ENCODE results near the gene SLC36A3. TPM values are rescaled to one million over a fixed set of nuclear protein-coding genes. Genes with fewer than 3 reads are reported as not detected.

SLC36A3 gene
- total RNA-seq, 2 donors from 2014 or later = not detected

DNA sequence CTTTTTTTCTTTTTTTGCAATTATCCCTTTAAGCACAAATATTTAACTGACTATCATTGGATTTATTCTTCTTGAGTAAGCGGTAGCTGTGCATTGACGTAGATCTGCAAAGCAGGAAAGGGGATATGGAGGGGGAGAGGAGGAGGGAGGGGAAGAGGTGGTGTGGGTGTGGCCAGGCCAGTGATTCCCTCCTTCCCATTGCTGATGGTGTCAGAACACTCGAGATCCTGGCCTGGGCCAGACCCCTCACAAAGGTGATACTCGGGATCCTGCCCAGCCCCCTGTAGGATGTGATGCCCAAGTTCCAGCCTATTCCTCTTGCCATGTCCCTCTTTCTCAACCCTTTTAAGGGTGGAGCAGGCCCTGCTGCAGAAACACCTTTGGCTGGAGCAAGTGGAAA lies 9.9 kb downstream of the SLC36A3 start:
- ATAC-seq = no peak
- Mint-ChIP-seq H3K27ac (no peak overlapping the region), H3K36me3 (no peaks in the 10 kb centered on the region), H3K9me3 (no peaks in the 10 kb centered on the region), H3K4me1 (ENCODE audit: low read depth in 2 of 2) (peaks cover 0 to 5% of the 10 kb centered on the region in 2 donors), H3K4me3 (no peak overlapping the region), H3K27me3 (peaks cover 19% of the 10 kb centered on the region in 2 donors)
- no peak for DNase-seq (ENCODE audit: low spot score)

DNA sequence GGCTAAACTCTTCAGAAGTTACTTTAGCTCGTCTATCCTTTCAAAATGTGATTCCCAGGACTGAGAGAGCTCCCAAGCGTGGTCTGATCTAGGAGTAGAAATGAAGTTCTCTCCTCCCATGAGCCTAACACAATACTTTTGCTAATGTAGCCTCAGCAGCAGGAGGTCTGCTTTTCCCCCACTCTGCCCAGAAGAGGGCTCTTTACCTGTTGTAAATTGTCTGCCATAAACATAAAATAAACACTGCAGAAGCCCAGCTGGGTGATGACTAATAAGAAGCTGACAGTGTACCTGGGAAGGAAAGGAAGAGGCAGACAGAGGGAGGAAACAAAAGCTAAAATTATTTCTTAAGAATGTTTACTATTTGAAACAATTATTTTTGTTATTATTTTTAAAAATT lies 15.4 kb downstream of the SLC36A3 start:
- H3K9me3 Mint-ChIP-seq = no peaks in the 10 kb centered on the region
- H3K27me3 Mint-ChIP-seq = peaks cover 8 to 18% of the 10 kb centered on the region in 2 donors
- no peaks in the 10 kb centered on the region for H3K36me3 Mint-ChIP-seq
- ATAC-seq = no peak
- H3K27ac Mint-ChIP-seq = no peak overlapping the region
- no peak overlapping the region for H3K4me3 Mint-ChIP-seq
- no peaks in the 10 kb centered on the region for H3K4me1 Mint-ChIP-seq (ENCODE audit: low read depth in 2 of 2)
- DNase-seq (ENCODE audit: low spot score) = no peak

DNA sequence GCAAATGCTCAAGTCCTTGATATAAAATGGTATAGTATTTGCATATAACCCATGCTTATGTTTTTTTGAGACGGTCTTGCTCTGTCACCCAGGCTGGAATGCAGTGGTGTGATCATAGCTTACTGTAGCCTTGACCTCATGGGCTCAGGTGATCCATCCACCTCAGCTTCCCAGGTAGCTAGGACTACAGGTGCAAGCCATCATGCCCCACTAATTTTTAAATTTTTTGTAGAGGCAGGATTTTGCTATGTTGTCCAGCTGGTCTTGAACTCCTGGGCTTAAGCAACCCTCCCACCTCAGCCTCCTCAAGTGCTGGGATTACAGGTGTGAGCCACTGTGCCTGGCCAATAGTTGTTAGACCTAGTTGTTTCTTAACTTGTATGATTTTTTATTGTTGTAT lies 17.3 kb downstream of the SLC36A3 start:
- ATAC-seq (no peak), DNase-seq (ENCODE audit: low spot score) (no peak)
- peaks cover 10 to 18% of the 10 kb centered on the region in 2 donors for H3K27me3 Mint-ChIP-seq
- H3K4me3 Mint-ChIP-seq = no peak overlapping the region
- no peak overlapping the region for H3K27ac Mint-ChIP-seq
- H3K9me3 Mint-ChIP-seq = no peaks in the 10 kb centered on the region
- no peaks in the 10 kb centered on the region for H3K36me3 Mint-ChIP-seq
- no peaks in the 10 kb centered on the region for H3K4me1 Mint-ChIP-seq (ENCODE audit: low read depth in 2 of 2)

GRCh38 chr5:151285683-151286082 lies 17.9 kb downstream of the SLC36A3 start:
- ATAC-seq = no peak
- H3K4me1 Mint-ChIP-seq (ENCODE audit: low read depth in 2 of 2) = no peaks in the 10 kb centered on the region
- no peak overlapping the region for H3K4me3 Mint-ChIP-seq
- no peak for DNase-seq (ENCODE audit: low spot score)
- no peaks in the 10 kb centered on the region for H3K9me3 Mint-ChIP-seq
- peaks cover 10 to 18% of the 10 kb centered on the region in 2 donors for H3K27me3 Mint-ChIP-seq
- no peaks in the 10 kb centered on the region for H3K36me3 Mint-ChIP-seq
- no peak overlapping the region for H3K27ac Mint-ChIP-seq

DNA sequence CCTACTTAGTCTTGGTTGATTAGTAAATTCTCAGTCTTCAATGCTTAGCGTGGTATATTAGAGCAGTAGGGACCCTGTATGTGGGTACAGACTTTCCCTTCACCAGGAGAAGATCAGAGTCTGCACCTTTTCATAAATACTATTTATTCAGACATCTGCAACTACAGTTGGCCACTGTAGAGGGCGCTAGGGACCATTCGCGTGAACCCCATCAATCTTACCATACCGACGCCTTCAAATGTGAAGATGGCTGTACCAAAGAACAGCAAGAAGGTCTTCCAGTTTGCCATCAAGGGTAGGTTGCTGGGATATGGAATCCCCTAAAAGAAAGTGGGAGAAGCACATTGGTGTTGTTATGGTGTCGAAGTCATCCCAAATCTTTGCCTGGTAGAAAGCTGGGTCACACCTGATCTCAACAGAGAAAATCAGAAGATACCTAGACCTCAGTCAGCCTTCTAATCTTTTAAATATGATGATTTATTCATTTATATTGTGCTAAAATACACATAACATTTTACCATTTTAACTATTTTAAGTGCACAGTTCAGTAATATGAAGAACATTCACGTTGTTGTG lies 19.1 kb downstream of the SLC36A3 start:
- H3K36me3 Mint-ChIP-seq = no peaks in the 10 kb centered on the region
- H3K4me3 Mint-ChIP-seq = no peak overlapping the region
- no peaks in the 10 kb centered on the region for H3K4me1 Mint-ChIP-seq (ENCODE audit: low read depth in 2 of 2)
- H3K9me3 Mint-ChIP-seq = no peaks in the 10 kb centered on the region
- peaks cover 12 to 18% of the 10 kb centered on the region in 2 donors for H3K27me3 Mint-ChIP-seq
- H3K27ac Mint-ChIP-seq = no peak overlapping the region
- ATAC-seq (no peak), DNase-seq (ENCODE audit: low spot score) (no peak)

DNA sequence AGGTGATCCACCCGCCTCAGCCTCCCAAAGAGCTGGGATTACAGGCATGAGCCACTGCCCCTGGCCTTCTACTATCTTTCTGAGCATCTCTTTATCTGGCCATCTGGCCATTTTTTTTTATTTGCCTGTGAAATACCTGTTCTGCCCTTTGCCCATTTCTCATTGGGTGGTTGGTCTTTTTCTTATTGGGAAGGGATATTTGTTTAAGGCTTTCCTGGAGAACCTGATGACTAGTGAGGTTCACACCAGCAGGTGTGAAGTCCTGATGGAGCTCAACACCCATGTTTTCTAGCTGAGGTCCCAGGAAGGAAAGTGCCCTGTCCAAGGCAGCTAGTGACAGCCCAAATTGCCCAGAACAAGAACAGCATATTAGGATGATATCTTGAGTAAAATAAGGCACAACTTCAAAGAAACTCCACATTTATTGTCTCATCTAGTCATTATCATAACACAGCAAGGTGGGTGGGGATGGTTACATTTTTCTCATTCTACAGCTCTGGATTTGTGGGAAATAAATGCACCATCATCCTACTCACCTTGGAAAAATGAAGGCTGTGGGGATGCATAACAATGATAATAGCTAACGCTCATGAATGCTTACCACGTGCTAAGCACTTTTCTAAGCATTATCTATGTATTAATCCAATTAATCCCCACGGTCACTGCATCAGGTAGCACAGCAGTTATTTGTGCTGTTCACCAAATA lies 20.3 kb downstream of the SLC36A3 start:
- H3K4me3 Mint-ChIP-seq = no peak overlapping the region
- peaks cover 12 to 18% of the 10 kb centered on the region in 2 donors for H3K27me3 Mint-ChIP-seq
- ATAC-seq = no peak
- H3K36me3 Mint-ChIP-seq = no peaks in the 10 kb centered on the region
- no peak overlapping the region for H3K27ac Mint-ChIP-seq
- no peak for DNase-seq (ENCODE audit: low spot score)
- no peaks in the 10 kb centered on the region for H3K4me1 Mint-ChIP-seq (ENCODE audit: low read depth in 2 of 2)
- H3K9me3 Mint-ChIP-seq = no peaks in the 10 kb centered on the region

DNA sequence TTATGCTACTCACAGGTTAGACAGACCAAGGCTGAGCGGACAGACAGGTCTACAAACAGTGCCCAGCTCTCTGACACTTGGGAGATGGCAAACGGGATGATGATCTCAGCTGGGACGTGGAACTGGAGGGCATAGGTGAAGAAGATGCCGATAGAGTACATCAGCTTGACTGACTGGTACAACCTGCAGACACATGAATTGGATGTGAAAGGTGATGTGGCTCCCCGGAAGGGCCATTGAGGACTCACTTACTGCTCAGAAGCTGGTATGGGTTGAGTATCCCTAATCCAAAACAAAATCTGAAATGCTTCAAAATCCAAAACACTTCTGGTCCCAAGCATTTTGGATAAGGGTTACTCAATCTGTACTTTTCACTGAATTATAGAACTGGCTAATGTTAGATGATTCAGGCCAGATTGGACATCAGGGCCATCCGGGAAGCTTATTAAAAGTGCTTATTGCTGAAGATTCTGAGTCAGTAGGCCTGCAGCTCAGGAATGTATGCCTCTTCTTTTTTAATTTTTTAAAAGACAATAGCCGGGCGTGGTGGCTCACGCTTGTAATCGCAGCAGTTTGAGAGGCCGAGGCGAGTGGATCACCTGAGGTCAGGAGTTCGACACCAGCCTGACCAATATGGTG lies 22.4 kb downstream of the SLC36A3 start:
- Mint-ChIP-seq H3K27me3 (peaks cover 9 to 18% of the 10 kb centered on the region in 2 donors), H3K4me1 (ENCODE audit: low read depth in 2 of 2) (no peaks in the 10 kb centered on the region), H3K9me3 (no peaks in the 10 kb centered on the region), H3K4me3 (no peak overlapping the region), H3K36me3 (no peaks in the 10 kb centered on the region), H3K27ac (no peak overlapping the region)
- no peak for DNase-seq (ENCODE audit: low spot score)
- ATAC-seq = no peak

- H3K27me3 Mint-ChIP-seq = peaks cover 8 to 14% of the 10 kb centered on the region in 2 donors
- no peaks in the 10 kb centered on the region for H3K36me3 Mint-ChIP-seq
- no peak for DNase-seq (ENCODE audit: low spot score)
- no peaks in the 10 kb centered on the region for H3K9me3 Mint-ChIP-seq
- H3K27ac Mint-ChIP-seq = no peak overlapping the region
- no peaks in the 10 kb centered on the region for H3K4me1 Mint-ChIP-seq (ENCODE audit: low read depth in 2 of 2)
- no peak for ATAC-seq
- no peak overlapping the region for H3K4me3 Mint-ChIP-seq
Measured at GRCh38 chr5:151280443-151280842, 23.1 kb downstream of the SLC36A3 start.

GRCh38 chr5:151278845-151279244 lies 24.7 kb downstream of the SLC36A3 start:
- Mint-ChIP-seq H3K9me3 (no peaks in the 10 kb centered on the region), H3K36me3 (no peaks in the 10 kb centered on the region), H3K27ac (no peak overlapping the region), H3K27me3 (peaks cover 0 to 6% of the 10 kb centered on the region in 2 donors), H3K4me3 (no peak overlapping the region), H3K4me1 (ENCODE audit: low read depth in 2 of 2) (no peaks in the 10 kb centered on the region)
- no peak for DNase-seq (ENCODE audit: low spot score)
- no peak for ATAC-seq

DNA sequence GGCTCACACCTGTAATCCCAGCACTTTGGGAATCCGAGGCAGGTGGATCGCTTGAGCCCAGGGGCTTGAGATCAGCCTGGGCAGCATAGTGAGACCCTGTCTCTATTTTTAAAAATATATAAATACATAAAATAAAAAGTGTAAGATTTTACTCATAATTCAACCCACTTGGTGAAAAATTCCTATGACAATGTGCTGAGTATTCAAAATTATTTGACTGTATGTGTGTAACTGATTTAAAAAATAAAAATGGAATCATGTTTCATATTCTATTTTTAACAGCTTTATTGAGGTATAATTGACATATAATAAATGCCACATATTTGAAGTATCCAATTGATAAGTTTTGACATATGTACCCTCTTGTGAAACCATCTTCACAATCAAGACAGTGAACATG lies 27.8 kb downstream of the SLC36A3 start:
- no peak overlapping the region for H3K4me3 Mint-ChIP-seq
- H3K27me3 Mint-ChIP-seq = peaks cover 0 to 4% of the 10 kb centered on the region in 2 donors
- no peak overlapping the region for H3K27ac Mint-ChIP-seq
- DNase-seq (ENCODE audit: low spot score) (no peak), ATAC-seq (no peak)
- H3K9me3 Mint-ChIP-seq = no peaks in the 10 kb centered on the region
- H3K4me1 Mint-ChIP-seq (ENCODE audit: low read depth in 2 of 2) = no peaks in the 10 kb centered on the region
- H3K36me3 Mint-ChIP-seq = no peaks in the 10 kb centered on the region

- no peak overlapping the region for H3K4me3 Mint-ChIP-seq
- H3K36me3 Mint-ChIP-seq = no peaks in the 10 kb centered on the region
- peaks cover 0 to 2% of the 10 kb centered on the region in 2 donors for H3K27me3 Mint-ChIP-seq
- H3K4me1 Mint-ChIP-seq (ENCODE audit: low read depth in 2 of 2) = no peaks in the 10 kb centered on the region
- DNase-seq (ENCODE audit: low spot score) (no peak), ATAC-seq (no peak)
- no peaks in the 10 kb centered on the region for H3K9me3 Mint-ChIP-seq
- H3K27ac Mint-ChIP-seq = no peak overlapping the region
Measured at GRCh38 chr5:151274666-151275065, 28.9 kb downstream of the SLC36A3 start.

DNA sequence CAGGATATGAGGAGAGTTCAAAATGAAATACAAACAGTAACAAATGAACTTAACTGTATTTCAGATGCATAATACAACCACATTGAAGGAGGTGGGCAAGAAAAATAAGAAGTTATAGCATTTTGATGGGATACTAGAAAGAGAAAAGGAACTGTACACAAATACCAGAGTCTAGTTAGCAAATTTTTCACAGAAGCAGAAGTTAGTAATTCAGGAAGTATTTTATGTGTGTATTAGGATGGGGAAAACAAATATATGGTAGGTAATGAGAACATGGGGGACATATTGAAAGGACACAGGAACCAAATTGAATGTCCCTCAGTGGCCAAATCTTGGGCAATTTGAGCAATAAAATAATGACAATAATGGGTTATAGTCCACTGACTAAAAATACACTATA lies 32.2 kb downstream of the SLC36A3 start:
- Mint-ChIP-seq H3K4me1 (ENCODE audit: low read depth in 2 of 2) (no peaks in the 10 kb centered on the region), H3K9me3 (no peaks in the 10 kb centered on the region), H3K36me3 (no peaks in the 10 kb centered on the region), H3K27me3 (no peaks in the 10 kb centered on the region), H3K4me3 (no peak overlapping the region), H3K27ac (no peak overlapping the region)
- DNase-seq (ENCODE audit: low spot score) (no peak), ATAC-seq (no peak)

DNA sequence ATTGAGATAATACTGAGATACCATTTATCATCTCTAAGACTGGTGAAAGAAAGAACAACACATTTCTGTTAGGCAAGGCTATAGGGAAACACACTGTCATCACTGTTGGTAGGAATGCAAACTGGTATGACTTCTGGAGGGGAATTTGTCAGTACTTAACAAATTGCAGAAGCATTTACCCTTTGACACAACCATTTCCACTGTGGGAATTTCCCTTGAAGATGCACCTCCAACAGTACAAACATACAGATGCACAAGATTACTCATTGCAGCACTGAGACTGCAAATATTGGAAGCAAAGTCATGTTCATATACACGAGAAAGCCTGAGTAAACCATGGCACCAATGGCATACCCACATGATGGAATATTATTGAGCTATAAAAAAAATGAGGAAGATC lies 33.0 kb downstream of the SLC36A3 start:
- peak; percentile 77 to 91 for ATAC-seq
- Mint-ChIP-seq H3K36me3 (no peaks in the 10 kb centered on the region), H3K27me3 (no peaks in the 10 kb centered on the region), H3K9me3 (no peaks in the 10 kb centered on the region), H3K4me3 (no peak overlapping the region), H3K4me1 (ENCODE audit: low read depth in 2 of 2) (no peaks in the 10 kb centered on the region), H3K27ac (no peak overlapping the region)
- no peak for DNase-seq (ENCODE audit: low spot score)

DNA sequence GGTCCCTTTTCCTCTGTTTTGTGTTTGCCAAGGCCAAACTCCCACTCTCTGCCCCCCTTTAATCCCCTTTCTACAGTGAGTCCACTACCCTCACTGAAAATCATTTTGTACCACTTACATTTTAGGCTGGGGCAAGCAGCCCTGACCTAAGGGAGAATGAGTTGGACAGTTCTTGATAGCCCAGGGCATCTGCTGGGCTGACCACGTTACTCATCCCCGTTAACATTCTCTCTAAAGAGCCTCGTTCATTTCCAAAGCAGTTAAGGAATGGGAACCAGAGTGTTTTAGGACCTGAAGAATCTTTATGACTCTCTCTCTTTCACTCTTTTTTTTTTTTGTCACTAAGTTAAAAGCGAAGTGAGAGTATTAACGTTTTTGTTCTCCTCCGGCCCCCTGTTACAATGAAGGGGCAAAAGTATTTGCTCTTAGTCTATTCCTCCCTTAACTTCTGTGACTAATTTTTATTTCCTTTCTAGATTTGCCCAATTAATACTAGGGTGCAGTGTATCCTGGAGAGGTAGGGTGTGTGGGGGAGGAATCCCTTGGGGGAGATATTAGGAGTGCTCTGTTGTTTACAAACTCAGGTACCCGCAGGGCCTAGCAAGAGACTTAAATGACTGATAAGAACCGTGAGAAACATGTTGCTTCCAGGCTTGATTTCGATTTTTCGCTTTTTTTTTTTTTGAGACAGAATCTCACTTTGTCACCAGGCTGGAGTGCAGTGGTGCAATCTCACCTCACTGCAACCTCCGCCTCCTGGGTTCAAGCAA lies 35.9 kb downstream of the SLC36A3 start:
- no peaks in the 10 kb centered on the region for H3K36me3 Mint-ChIP-seq
- no peak overlapping the region for H3K27ac Mint-ChIP-seq
- H3K9me3 Mint-ChIP-seq = no peaks in the 10 kb centered on the region
- no peak overlapping the region for H3K4me3 Mint-ChIP-seq
- ATAC-seq (no peak), DNase-seq (ENCODE audit: low spot score) (no peak)
- H3K27me3 Mint-ChIP-seq = no peaks in the 10 kb centered on the region
- H3K4me1 Mint-ChIP-seq (ENCODE audit: low read depth in 2 of 2) = peaks cover 5 to 9% of the 10 kb centered on the region in 2 donors
